Mucosa of stomach (tissue), 1 donor: ENCODE results near the gene OXNAD1.

ENCODE experiments used
- H3K27me3 ChIP-seq: one replicate; pipeline ENCODE4 v1.7.0; 2013; ENCODE audit warnings: mild to moderate bottlenecking, low read length; ENCODE audit not compliant: control insufficient read depth, insufficient read depth
- H3K36me3 ChIP-seq: one replicate; pipeline ENCODE4 v1.7.0; 2013; ENCODE audit warnings: low read length; ENCODE audit not compliant: control insufficient read depth, insufficient read depth
- H3K4me1 ChIP-seq: one replicate; pipeline ENCODE4 v1.7.0; 2013; ENCODE audit warnings: mild to moderate bottlenecking, low read length; ENCODE audit not compliant: control insufficient read depth, insufficient read depth
- H3K4me3 ChIP-seq: one replicate; pipeline ENCODE4 v1.7.0; 2013; ENCODE audit warnings: low read length
- H3K9ac ChIP-seq: one replicate; pipeline ENCODE4 v1.7.0; 2013; ENCODE audit warnings: mild to moderate bottlenecking, low read length, moderate library complexity
- H3K9me3 ChIP-seq: one replicate; pipeline ENCODE4 v1.7.0; 2013; ENCODE audit warnings: mild to moderate bottlenecking, low read length, moderate library complexity; ENCODE audit not compliant: control insufficient read depth
- donor health status: Pancreatic carcinoma.

OXNAD1 gene

GRCh38 chr3:16286751-16287543 is 21.9 kb downstream of the OXNAD1 start:
- no peaks in the 10 kb centered on the region for H3K4me1 ChIP-seq
- peak overlapping the region; percentile 35 for H3K9ac ChIP-seq
- no peaks in the 10 kb centered on the region for H3K9me3 ChIP-seq
- no peaks in the 10 kb centered on the region for H3K36me3 ChIP-seq
- H3K4me3 ChIP-seq: no peak overlapping the region
- H3K27me3 ChIP-seq: no peaks in the 10 kb centered on the region

DNA sequence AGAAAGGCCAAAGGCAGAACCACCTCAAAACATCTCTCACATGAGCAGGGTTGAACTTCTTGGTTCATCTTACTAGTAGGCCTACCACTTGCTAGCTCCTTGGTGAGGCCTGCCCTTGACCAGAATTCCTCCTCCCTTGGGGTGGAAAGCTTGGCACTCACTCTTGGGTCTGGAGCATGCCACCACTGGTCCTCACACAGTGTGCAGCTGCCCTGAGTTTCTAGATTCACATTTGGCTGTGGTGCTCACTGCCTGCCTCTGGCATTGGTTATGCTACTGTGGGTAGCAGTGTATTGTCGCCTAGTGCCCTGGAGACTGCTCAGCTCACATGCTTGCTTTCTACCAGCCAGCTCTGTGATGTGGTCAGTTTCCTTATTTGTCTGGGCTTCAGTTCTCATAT is 23.7 kb downstream of the OXNAD1 start:
- Histone ChIP-seq H3K4me1 (no peaks in the 10 kb centered on the region), H3K9ac (no peak overlapping the region), H3K27me3 (no peaks in the 10 kb centered on the region), H3K9me3 (no peaks in the 10 kb centered on the region), H3K4me3 (no peak overlapping the region), H3K36me3 (no peaks in the 10 kb centered on the region)

GRCh38 chr3:16289144-16289889 is 24.3 kb downstream of the OXNAD1 start:
- Histone ChIP-seq H3K36me3 (no peaks in the 10 kb centered on the region), H3K4me3 (no peak overlapping the region), H3K9me3 (no peaks in the 10 kb centered on the region), H3K4me1 (no peaks in the 10 kb centered on the region), H3K27me3 (no peaks in the 10 kb centered on the region), H3K9ac (no peak overlapping the region)

GRCh38 chr3:16290007-16290826 is 25.2 kb downstream of the OXNAD1 start:
- no peaks in the 10 kb centered on the region for H3K27me3 ChIP-seq
- H3K4me1 ChIP-seq: no peaks in the 10 kb centered on the region
- no peak overlapping the region for H3K9ac ChIP-seq
- no peaks in the 10 kb centered on the region for H3K36me3 ChIP-seq
- no peak overlapping the region for H3K4me3 ChIP-seq
- H3K9me3 ChIP-seq: no peaks in the 10 kb centered on the region

DNA sequence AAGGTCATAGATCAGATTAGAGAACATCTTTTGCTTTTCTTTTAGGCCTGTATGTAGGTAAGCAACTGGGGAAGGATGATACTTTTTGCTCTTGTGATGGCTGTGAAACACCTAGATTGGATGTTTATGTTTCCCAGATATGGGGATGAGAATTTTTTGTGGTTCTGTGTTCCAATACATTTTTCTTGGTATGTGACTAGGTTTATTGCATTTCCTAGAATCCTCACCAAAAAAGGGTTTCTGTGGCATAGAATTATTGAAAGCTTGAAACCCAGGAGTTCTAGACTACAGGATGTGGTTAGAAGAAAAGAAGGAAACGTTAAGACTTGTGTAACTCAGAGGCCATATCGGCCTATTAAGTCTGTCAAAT is 25.8 kb downstream of the OXNAD1 start:
- Histone ChIP-seq H3K9ac (no peak overlapping the region), H3K36me3 (no peaks in the 10 kb centered on the region), H3K9me3 (no peaks in the 10 kb centered on the region), H3K27me3 (no peaks in the 10 kb centered on the region), H3K4me3 (no peak overlapping the region), H3K4me1 (no peaks in the 10 kb centered on the region)

- Histone ChIP-seq H3K9ac (no peak overlapping the region), H3K4me3 (no peak overlapping the region), H3K9me3 (no peaks in the 10 kb centered on the region), H3K27me3 (no peaks in the 10 kb centered on the region), H3K36me3 (no peaks in the 10 kb centered on the region), H3K4me1 (no peaks in the 10 kb centered on the region)
Measured at GRCh38 chr3:16294844-16295243, 29.8 kb downstream of the OXNAD1 start.

- H3K4me1 ChIP-seq: no peaks in the 10 kb centered on the region
- H3K36me3 ChIP-seq: no peaks in the 10 kb centered on the region
- no peak overlapping the region for H3K4me3 ChIP-seq
- no peak overlapping the region for H3K9ac ChIP-seq
- H3K9me3 ChIP-seq: no peaks in the 10 kb centered on the region
- H3K27me3 ChIP-seq: no peaks in the 10 kb centered on the region
Measured at GRCh38 chr3:16295298-16295890, 30.4 kb downstream of the OXNAD1 start.

- Histone ChIP-seq H3K9ac (no peak overlapping the region), H3K9me3 (no peaks in the 10 kb centered on the region), H3K4me3 (no peak overlapping the region), H3K27me3 (no peaks in the 10 kb centered on the region), H3K4me1 (no peaks in the 10 kb centered on the region), H3K36me3 (peaks cover 6% of the 10 kb centered on the region)
Measured at GRCh38 chr3:16297997-16298885, 33.2 kb downstream of the OXNAD1 start.

DNA sequence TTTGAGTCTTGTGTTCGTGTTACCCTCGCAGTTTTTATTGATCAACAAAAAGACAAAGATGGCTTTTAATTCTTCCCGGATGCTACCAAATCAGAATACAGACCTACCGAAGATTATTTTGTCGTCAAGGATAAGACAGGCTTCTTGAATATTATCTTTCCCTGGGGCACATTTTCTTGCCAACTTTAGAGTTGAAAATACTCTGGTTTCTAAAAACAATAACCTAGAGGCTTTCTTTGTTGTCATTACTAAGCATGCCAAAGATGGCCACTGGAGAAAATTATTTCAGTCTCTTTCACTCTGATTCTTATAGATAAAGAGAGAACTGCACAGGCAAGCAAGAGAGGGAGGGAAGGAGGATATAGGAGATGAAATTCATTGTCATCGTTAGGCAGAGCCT is 33.9 kb downstream of the OXNAD1 start:
- Histone ChIP-seq H3K4me1 (no peaks in the 10 kb centered on the region), H3K9ac (no peak overlapping the region), H3K9me3 (no peaks in the 10 kb centered on the region), H3K27me3 (no peaks in the 10 kb centered on the region), H3K36me3 (peaks cover 6% of the 10 kb centered on the region), H3K4me3 (no peak overlapping the region)

GRCh38 chr3:16299746-16300145 is 34.7 kb downstream of the OXNAD1 start:
- Histone ChIP-seq H3K4me1 (no peaks in the 10 kb centered on the region), H3K27me3 (no peaks in the 10 kb centered on the region)

GRCh38 chr3:16300307-16300706 is 35.3 kb downstream of the OXNAD1 start:
- H3K36me3 ChIP-seq: peaks cover 6% of the 10 kb centered on the region
- no peak overlapping the region for H3K4me3 ChIP-seq
- H3K9ac ChIP-seq: no peak overlapping the region
- H3K4me1 ChIP-seq: no peaks in the 10 kb centered on the region
- no peaks in the 10 kb centered on the region for H3K27me3 ChIP-seq
- H3K9me3 ChIP-seq: no peaks in the 10 kb centered on the region

More at GRCh38 chr3:16299746-16300145, 34.7 kb downstream of the OXNAD1 start:
- Histone ChIP-seq H3K36me3 (peaks cover 6% of the 10 kb centered on the region), H3K9me3 (no peaks in the 10 kb centered on the region), H3K9ac (no peak overlapping the region), H3K4me3 (no peak overlapping the region)
